GM21576 (cell line): Measurements from ENCODE around the gene ZNF23.

Experiments used
- ATAC-seq: cut with Tn5 transposase; IDR thresholded peaks from one replicate; pipeline ENCODE4 v1.9.1; 2021; ENCODE audit warnings: mild to moderate bottlenecking, moderate library complexity; ENCODE audit not compliant: unreplicated experiment

Gene ZNF23

GRCh38 chr16:71472931-71473330, 10.9 kb upstream of the ZNF23 start:
- no peak for ATAC-seq

GRCh38 chr16:71472051-71472450, 10.0 kb upstream of the ZNF23 start:
- ATAC-seq: no peak

- ATAC-seq: no peak
Observed at GRCh38 chr16:71467810-71468209, 5.8 kb upstream of the ZNF23 start.

- no peak for ATAC-seq
Observed at GRCh38 chr16:71464231-71464630, 2.2 kb upstream of the ZNF23 start.

GRCh38 chr16:71460941-71461340, 1.1 kb downstream of the ZNF23 start:
- ATAC-seq: no peak

- no peak for ATAC-seq
Observed at GRCh38 chr16:71460236-71460635, 1.8 kb downstream of the ZNF23 start.

GRCh38 chr16:71459510-71459909, 2.5 kb downstream of the ZNF23 start:
- ATAC-seq: no peak

GRCh38 chr16:71456801-71457200, 5.2 kb downstream of the ZNF23 start:
- ATAC-seq: no peak

- ATAC-seq: no peak
Observed at GRCh38 chr16:71453036-71453435, 9.0 kb downstream of the ZNF23 start.

- ATAC-seq: no peak
Observed at GRCh38 chr16:71449020-71449419, 13.0 kb downstream of the ZNF23 start.

- no peak for ATAC-seq
Observed at GRCh38 chr16:71448274-71448866, 13.7 kb downstream of the ZNF23 start.

GRCh38 chr16:71443714-71444113, 18.3 kb downstream of the ZNF23 start:
- ATAC-seq: no peak

- ATAC-seq: no peak
Observed at GRCh38 chr16:71442051-71442440, 20.0 kb downstream of the ZNF23 start, which contains the start of gene TLE7. Gene TLE7, minus strand, starts transcription at chr16:71442054. Its CDS starts 8,730 bp downstream, at chr16:71433324.

- no peak for ATAC-seq
Observed at GRCh38 chr16:71441348-71442050, 20.5 kb downstream of the ZNF23 start.

GRCh38 chr16:71440669-71441347, 21.2 kb downstream of the ZNF23 start:
- no peak for ATAC-seq

GRCh38 chr16:71439523-71439922, 22.5 kb downstream of the ZNF23 start:
- ATAC-seq: no peak

GRCh38 chr16:71436473-71436872, 25.6 kb downstream of the ZNF23 start:
- no peak for ATAC-seq

GRCh38 chr16:71432906-71433305, 29.1 kb downstream of the ZNF23 start:
- ATAC-seq: no peak

- ATAC-seq: no peak
Observed at GRCh38 chr16:71431991-71432390, 30.1 kb downstream of the ZNF23 start.

GRCh38 chr16:71431176-71431575, 30.9 kb downstream of the ZNF23 start:
- ATAC-seq: no peak

GRCh38 chr16:71430744-71431143, 31.3 kb downstream of the ZNF23 start:
- ATAC-seq: no peak

GRCh38 chr16:71429581-71429980, 32.5 kb downstream of the ZNF23 start:
- no peak for ATAC-seq
